GM18498 (cell line): ENCODE measurements around the gene FBXL19.

ENCODE experiments used
- ATAC-seq: cut with Tn5 transposase; IDR thresholded peaks from one replicate; pipeline ENCODE4 v1.9.1; 2021; ENCODE audit warnings: mild to moderate bottlenecking, moderate library complexity; ENCODE audit not compliant: unreplicated experiment

FBXL19 gene

DNA sequence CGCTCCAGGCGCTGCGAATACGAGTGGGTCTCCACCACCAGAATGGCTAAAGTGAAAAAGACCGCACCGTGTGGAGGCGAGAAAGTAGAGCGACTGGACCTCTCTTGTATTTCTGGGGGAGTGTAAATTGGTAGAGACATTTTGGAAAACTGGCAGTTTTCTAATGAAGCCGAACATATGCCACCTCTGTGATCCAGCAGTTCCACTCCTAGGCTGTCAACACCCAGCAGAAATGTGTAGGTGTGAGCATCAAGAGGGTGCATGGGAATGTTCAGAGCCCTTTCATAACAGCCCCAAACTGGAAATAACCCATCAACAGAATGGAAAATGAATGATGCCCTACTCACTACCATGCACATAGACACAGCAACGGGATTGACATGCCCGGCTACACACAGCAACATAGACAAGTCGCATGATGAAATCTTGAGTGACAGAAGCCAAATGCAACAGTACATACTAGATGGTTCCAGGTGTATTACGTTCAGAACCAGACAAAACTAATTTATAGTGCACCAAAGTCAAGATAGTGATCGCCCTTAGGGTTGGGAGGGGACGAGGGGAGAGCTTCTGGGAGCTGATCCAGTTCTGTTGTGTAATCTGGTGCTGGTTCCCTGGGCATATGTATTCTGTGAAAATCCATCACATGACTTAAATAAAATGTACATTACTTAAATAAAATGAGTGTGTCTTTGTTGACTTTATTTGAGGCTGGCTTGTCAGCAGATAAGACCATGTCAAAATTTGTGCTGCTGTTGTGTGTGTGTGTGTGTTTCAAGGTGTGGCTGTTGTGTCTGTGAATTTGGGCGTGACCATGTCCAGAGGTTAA lies 28.6 kb upstream of the FBXL19 start:
- ATAC-seq: no peak

DNA sequence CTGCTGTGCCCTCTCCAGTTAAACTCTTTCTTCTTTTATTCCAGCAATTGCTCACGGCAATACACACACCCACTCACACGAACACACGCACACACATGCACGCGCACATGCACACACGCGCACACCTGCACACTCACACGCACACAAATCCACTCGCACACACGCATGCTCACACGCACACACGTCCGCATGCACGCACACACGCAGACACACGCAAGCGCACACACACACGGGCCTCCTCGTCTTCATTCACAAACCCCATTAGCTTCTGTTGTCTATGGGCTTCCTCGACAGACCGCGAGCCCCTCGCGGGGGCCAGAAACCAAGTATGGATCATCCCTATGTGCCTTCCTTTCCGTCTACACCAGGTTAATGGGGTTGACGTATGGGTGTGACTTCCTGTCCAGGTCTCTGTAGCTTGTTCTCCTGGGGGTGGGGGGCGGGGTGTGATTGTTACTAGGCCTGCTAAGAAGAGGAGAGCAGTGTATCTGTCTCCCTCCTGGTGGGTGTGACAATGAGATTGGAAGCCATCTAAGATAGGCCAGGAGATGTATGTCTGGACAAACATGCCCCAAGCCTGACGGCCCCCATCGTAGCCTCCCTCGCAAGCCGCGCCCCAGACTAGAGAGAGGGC lies 27.6 kb upstream of the FBXL19 start:
- no peak for ATAC-seq

GRCh38 chr16:30896261-30896888 lies 27.0 kb upstream of the FBXL19 start, which contains the start of gene CTF1:
CTF1 (plus strand) TSS chr16:30896614; CDS start chr16:30896644, 30 bp downstream.
- ATAC-seq: no peak

DNA sequence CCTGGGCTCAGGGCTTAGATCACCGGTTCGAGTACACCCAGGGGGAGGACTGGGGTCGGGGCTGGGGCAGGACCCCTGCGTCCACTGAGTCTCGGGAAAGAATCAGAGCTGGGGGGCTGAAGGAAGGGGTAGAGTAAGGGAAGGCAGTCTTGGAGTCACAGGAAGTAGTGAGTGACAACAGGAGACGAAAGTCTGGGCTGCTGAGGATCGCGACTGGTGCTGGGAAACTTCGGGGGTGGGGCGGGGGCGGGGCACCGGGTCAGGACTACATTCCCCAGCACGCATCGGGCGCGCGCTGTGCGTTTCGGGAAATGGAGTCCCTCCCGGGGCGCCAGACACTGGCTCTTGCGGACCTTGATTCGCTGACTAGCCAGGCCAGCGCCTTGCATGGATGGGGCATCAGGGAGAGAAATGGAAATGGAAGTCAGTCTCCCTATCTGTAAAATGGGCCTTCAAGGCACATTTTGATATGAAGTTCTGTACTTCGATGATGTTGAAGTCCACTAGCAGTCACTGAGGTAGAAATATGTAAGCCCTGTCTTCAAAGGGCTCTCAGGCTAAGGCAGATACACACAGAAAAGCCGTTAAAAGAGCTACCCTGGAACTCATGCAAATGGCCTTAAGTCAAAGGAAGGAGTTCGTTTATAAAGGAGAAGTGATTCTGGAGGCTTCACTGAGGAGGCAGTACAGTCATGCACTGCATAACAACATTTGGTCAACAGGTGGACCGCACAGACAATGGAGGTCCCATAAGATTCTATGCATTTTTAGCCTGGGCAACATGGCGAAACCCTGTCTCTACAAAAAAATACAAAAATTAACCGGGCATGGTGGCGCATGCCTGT lies 26.3 kb upstream of the FBXL19 start:
- no peak for ATAC-seq

- ATAC-seq: no peak
These were observed 23.6 kb upstream of the FBXL19 start for GRCh38 chr16:30899794-30900193.

- ATAC-seq: no peak
These were observed 22.8 kb upstream of the FBXL19 start for GRCh38 chr16:30900588-30900987.

- no peak for ATAC-seq
These were observed 22.0 kb upstream of the FBXL19 start for GRCh38 chr16:30901201-30902028.

DNA sequence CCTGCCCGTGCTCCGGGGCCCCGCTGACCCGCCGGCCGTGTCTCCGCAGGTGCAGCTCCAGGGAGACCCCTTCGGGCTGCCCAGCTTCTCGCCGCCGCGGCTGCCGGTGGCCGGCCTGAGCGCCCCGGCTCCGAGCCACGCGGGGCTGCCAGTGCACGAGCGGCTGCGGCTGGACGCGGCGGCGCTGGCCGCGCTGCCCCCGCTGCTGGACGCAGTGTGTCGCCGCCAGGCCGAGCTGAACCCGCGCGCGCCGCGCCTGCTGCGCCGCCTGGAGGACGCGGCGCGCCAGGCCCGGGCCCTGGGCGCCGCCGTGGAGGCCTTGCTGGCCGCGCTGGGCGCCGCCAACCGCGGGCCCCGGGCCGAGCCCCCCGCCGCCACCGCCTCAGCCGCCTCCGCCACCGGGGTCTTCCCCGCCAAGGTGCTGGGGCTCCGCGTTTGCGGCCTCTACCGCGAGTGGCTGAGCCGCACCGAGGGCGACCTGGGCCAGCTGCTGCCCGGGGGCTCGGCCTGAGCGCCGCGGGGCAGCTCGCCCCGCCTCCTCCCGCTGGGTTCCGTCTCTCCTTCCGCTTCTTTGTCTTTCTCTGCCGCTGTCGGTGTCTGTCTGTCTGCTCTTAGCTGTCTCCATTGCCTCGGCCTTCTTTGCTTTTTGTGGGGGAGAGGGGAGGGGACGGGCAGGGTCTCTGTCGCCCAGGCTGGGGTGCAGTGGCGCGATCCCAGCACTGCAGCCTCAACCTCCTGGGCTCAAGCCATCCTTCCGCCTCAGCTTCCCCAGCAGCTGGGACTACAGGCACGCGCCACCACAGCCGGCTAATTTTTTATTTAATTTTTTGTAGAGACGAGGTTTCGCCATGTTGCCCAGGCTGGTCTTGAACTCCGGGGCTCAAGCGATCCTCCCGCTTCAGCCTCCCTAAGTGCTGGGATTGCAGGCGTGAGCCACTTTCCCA lies 21.1 kb upstream of the FBXL19 start:
- peak; percentile 74 for ATAC-seq

- ATAC-seq: no peak
These were observed 20.4 kb upstream of the FBXL19 start for GRCh38 chr16:30903002-30903401.

DNA sequence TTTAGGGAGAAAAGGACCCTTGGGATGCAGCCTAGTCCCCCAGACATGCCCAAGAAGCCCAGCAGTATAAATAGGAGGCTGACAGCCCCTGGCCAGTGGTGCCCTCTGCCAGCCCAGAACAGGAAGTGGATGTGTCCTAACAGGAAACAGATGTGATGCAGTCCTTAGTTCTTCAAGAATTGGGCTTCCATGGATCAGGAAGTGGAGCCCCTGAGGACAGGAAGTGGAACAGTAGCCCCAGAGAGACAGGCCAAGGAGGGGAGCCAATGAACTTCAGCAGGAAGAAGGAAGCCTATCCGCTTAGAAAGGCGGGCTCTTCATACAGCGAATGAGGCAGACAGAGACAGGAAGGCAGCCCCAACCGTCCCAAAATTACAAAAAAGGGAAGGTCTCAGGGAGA lies 19.8 kb upstream of the FBXL19 start:
- no peak for ATAC-seq

- no peak for ATAC-seq
These were observed 19.1 kb upstream of the FBXL19 start for GRCh38 chr16:30904114-30904780.

DNA sequence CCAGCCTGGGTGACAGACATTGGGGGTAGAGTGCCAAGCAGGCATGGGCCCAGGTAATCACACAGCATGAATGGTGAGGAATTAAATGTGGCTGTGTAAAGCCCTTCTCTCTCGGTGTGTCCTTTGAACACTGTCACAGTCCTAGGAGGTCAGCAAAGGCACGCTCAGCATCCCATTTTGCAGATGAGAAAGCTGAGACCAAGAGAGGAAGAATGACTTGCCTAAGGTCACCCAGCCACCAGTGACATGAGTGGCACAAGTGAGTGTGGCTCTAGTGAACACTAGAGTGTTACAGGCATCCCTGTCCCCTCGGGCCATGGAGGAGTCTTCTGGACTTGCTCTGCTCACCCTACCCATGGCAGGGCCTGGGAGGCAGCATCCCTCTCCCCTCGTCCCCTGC lies 16.3 kb upstream of the FBXL19 start:
- no peak for ATAC-seq

GRCh38 chr16:30910427-30911029 lies 12.8 kb upstream of the FBXL19 start:
- ATAC-seq: no peak

- no peak for ATAC-seq
These were observed 10.5 kb upstream of the FBXL19 start for GRCh38 chr16:30912794-30913412.

DNA sequence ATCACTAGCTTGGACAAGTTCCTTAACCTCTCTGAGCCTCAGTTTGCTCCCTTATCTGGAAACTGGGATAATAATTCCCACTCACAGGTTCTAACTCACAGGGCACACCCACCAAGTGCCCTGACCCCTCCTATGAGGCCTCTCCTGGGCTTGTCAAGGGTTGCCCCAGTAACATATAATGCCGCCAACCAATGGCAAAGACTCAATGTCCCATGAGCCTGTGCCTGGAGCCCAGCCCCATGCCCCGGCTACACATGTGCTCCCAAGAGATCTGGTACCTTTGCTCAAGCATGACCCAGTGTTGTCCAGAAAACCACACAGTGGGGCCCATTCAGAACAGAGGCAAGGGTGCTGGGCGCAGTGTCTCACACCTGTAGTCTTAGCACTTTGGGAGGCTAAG lies 8.5 kb upstream of the FBXL19 start:
- ATAC-seq: no peak

DNA sequence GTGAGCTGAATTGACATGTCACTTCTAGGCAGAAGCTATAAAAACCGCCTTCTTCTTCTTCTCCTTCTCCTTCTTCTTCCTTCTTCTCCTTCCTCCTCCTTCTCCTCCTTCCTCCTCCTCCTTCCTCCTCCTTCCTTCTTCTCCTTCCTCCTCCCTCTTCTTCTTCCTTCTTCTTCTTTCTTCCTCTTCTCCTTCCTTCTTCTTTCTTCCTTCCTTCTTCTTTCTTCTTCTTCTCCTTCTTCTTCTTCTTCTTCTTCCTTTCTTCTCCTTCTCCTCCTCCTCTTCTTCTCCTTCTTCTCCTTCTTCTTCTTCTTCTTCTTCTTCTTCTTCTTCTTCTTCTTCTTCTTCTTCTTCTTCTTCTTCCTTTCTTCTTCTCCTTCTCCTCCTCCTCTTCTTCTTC lies 4.8 kb upstream of the FBXL19 start:
- no peak for ATAC-seq

DNA sequence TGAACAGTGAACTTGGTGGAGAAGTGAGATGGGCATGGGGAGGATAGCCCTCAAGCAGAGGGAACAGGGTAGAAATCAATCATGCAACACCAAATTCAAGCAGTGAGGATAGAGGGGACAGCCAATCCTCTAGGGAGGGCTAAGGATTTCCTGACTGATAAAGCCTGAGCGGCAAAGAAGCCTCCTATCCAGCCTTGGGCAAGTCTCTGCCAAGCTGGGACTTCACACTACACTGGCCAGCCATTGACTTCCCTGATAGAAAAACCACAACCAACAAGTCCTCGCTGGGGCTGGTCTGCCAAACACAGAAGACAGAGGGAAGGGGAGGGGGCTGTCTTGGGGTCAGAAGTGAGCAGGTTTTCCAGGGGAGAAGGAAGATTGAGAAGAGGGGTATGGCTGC lies 2.5 kb upstream of the FBXL19 start:
- ATAC-seq: no peak

- ATAC-seq: no peak
These were observed 2.0 kb upstream of the FBXL19 start for GRCh38 chr16:30921459-30921747.
